AG09309 (cell line): Measurements from ENCODE around the gene RPN1.
A peak's percentile ranks its signal among the peaks of the same experiment; 100 is the strongest.

Source experiments
- DNase-seq: peaks from one replicate; pipeline ENCODE4 v3.0.0-alpha.2; 2010; ENCODE audit warnings: low read depth
- H3K4me3 ChIP-seq: 2 replicates; pipeline ENCODE4 v1.5.1; 2011; ENCODE audit warnings: mild to moderate bottlenecking, low read depth, low read length, moderate library complexity; ENCODE audit not compliant: control insufficient read depth
- CTCF ChIP-seq: IDR thresholded peaks from 2 replicates; pipeline ENCODE4 v1.5.1; 2011; ENCODE audit warnings: mild to moderate bottlenecking, low read depth, low read length, inconsistent platforms; ENCODE audit not compliant: insufficient read depth, control insufficient read depth; ENCODE audit errors: missing control alignments

Gene RPN1

DNA sequence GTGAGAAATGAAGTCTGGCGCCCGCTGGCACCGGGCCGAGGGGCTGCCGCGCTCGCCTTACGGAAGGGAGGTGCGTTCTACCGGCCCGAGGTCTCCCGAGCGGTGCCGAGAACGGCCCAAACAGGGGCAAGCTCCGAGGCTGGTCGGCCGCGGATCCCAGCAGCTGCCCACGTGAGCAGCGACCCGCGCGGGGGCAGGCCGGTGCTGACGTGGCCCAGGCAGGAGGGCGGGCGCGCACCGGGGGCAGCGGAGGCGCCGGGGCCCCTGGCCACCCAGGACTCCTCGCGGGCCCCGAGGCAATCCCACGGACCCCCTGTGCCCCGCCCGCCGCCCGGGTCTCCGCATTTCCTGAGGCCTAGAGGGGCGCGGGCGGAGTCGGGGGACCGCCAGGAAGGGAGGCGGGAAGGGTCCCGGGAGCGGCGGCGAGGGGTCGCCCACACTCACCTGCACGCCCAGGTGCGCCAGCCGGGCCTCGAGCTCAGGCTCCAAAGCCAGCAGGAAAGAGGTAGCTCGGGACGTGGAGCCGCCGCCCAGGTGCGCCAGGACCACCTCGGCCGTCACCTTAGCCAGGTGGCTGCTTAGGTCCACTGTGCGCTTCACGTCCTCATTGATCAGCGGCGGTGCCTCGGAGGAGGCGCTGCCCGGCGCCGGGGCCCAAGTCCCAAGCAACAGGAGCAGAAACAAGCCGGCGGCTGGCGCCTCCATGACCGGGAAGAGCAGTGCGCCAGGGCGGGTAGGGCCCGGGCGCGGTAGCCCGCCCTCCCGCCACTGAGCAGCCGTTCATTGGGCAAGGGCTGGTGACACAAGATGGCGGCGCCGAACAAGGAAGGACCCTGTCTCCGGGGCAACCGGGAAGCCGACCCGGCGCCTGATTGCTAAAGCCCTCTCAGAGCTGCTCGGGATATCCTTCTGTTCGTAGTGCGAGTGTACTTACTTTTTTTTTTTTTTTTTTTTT, at the start of gene RPN1:
Gene RPN1 (minus strand): TSS at position 723 of the 955 bp plus-strand sequence. CDS start 18 bp downstream, at position 705.
- DNase-seq = peak; percentile 70
- no peak for TF ChIP-seq CTCF
- H3K4me3 ChIP-seq = peak within 1 kb of the TSS; percentile 92

DNA sequence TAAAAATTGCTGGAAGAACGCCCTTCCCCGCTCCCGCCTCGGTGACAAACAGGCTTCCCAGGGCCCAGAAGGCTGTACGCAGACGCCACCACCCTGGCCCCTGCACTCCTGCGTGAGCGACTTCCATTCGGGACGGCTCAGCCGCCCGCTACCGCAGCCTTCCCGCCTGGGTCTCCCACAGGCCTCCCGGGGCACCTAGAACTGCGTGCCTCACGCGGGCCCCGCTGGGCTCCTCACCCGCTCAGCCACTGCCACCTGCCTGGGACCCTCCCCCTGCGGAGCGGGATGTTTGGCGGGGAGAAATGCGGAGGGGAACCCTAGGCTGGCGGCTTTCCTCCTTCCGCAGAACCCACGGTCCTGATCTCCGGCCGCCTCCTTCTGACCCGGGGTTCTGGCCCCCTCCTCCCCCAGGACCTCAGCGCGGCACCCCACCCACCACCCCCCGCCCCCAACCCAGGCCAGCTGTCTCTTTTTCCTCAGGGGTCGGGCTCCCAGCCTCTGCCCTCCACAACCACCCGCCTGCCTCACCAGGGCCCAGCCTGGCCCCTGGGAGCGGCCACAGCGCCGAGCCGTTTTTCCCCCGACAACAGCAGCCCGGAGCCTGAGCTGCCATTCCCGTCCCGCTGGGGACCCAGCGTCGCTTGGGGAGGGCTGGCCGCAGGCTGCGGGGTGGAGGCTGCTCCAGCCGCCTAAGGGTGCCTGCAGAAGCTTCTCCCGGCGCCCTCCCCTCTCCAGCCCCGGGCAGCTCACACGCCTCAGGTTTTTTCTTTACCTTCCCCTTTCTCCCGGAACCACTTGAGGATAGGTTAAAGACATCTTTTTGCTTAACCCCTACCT, 47.8 kb upstream of the RPN1 start:
- H3K4me3 ChIP-seq = peak overlapping the region; percentile 56
- TF ChIP-seq CTCF = no peak

GRCh38 chr3:128697341-128697740, 46.7 kb upstream of the RPN1 start:
- DNase-seq = no peak
- H3K4me3 ChIP-seq = no peak overlapping the region
- no peak for TF ChIP-seq CTCF

More for the DNA sequence above, 47.8 kb upstream of the RPN1 start:
- DNase-seq = no peak

- DNase-seq = no peak
- H3K4me3 ChIP-seq = no peak overlapping the region
- TF ChIP-seq CTCF = no peak
Observed at GRCh38 chr3:128693696-128694095, 43.1 kb upstream of the RPN1 start.

- TF ChIP-seq CTCF = no peak
- DNase-seq = no peak
- H3K4me3 ChIP-seq = no peak overlapping the region
Observed at GRCh38 chr3:128689060-128689459, 38.4 kb upstream of the RPN1 start.

GRCh38 chr3:128686465-128686864, 35.8 kb upstream of the RPN1 start:
- no peak overlapping the region for H3K4me3 ChIP-seq
- TF ChIP-seq CTCF = no peak
- DNase-seq = no peak
